ENCODE measurements around the gene POLR2J2. TPM values are rescaled to one million over a fixed set of nuclear protein-coding genes. Genes with fewer than 3 reads are reported as not detected.
"Not testable (repeated sequence)": the region's sequence is repeated elsewhere in the genome, so short reads cannot be mapped to it uniquely, and the experiment has no call there.

The POLR2J2 gene
- total and polyA plus RNA-seq, 3 donors from 2014 or later: 1.4 to 10.2 (median 7.6) TPM

GRCh38 chr7:102649924-102650323 is 21.5 kb downstream of the POLR2J2 start, which contains the start of gene SPDYE2B:
Gene SPDYE2B (plus strand): TSS chr7:102650319. CDS start chr7:102652349, 2,030 bp downstream.
- WGBS, 2 donors: no CpG with 5 or more reads among the region's 4 CpGs
- intact Hi-C loops (cut with DNase I; ENCODE audit: low total_unique reads): not testable (repeated sequence)

GRCh38 chr7:102647813-102648212 is 23.6 kb downstream of the POLR2J2 start:
- H3K4me1 ChIP-seq; H3K27me3 ChIP-seq; H3K4me3 ChIP-seq; H3K27ac ChIP-seq; intact Hi-C loops (cut with DNase I; ENCODE audit: low total_unique reads); H3K36me3 ChIP-seq (ENCODE audit: low read depth, missing control alignments); DNase-seq; H3K9me3 ChIP-seq: not testable (repeated sequence)
- WGBS, 2 donors: 98 to 99% methylated on average over 5 to 7 of the region's 7 CpGs

More at GRCh38 chr7:102649924-102650323, 21.5 kb downstream of the POLR2J2 start, which contains the start of gene SPDYE2B:
- not testable (repeated sequence) for H3K4me3 ChIP-seq; H3K27me3 ChIP-seq; H3K36me3 ChIP-seq (ENCODE audit: low read depth, missing control alignments); DNase-seq; H3K9me3 ChIP-seq; H3K4me1 ChIP-seq; H3K27ac ChIP-seq

- H3K36me3 ChIP-seq (ENCODE audit: low read depth, missing control alignments); H3K9me3 ChIP-seq; H3K4me1 ChIP-seq; DNase-seq; H3K27ac ChIP-seq; H3K4me3 ChIP-seq; H3K27me3 ChIP-seq; intact Hi-C loops (cut with DNase I; ENCODE audit: low total_unique reads): not testable (repeated sequence)
- WGBS, 2 donors: 71% methylated on average over 1 of the region's 1 CpG; no CpG with 5 or more reads in 1 of the 2 donors
Measured at GRCh38 chr7:102643404-102643803, 28.1 kb downstream of the POLR2J2 start.

GRCh38 chr7:102642691-102643090 is 28.8 kb downstream of the POLR2J2 start, which contains the start of gene UPK3BL1:
Gene UPK3BL1 (minus strand): TSS chr7:102642791. CDS start chr7:102642741, 50 bp downstream.
- intact Hi-C loops (cut with DNase I; ENCODE audit: low total_unique reads); H3K4me3 ChIP-seq: not testable (repeated sequence)
- WGBS, 2 donors: no CpG with 5 or more reads among the region's 9 CpGs

GRCh38 chr7:102638848-102639247 is 32.6 kb downstream of the POLR2J2 start:
- WGBS, 2 donors: 89% methylated on average over 5 to 7 of the region's 11 CpGs
- H3K4me3 ChIP-seq; intact Hi-C loops (cut with DNase I; ENCODE audit: low total_unique reads): not testable (repeated sequence)

More at GRCh38 chr7:102642691-102643090, 28.8 kb downstream of the POLR2J2 start, which contains the start of gene UPK3BL1:
- not testable (repeated sequence) for H3K27ac ChIP-seq; DNase-seq; H3K9me3 ChIP-seq; H3K4me1 ChIP-seq; H3K27me3 ChIP-seq; H3K36me3 ChIP-seq (ENCODE audit: low read depth, missing control alignments)

GRCh38 chr7:102636956-102637355 is 34.5 kb downstream of the POLR2J2 start:
- H3K27ac ChIP-seq; DNase-seq; H3K27me3 ChIP-seq; intact Hi-C loops (cut with DNase I; ENCODE audit: low total_unique reads); H3K36me3 ChIP-seq (ENCODE audit: low read depth, missing control alignments); H3K4me3 ChIP-seq; H3K9me3 ChIP-seq; H3K4me1 ChIP-seq: not testable (repeated sequence)
- 87 to 100% methylated on average over 3 to 8 of the region's 13 CpGs for WGBS, 2 donors

More at GRCh38 chr7:102638848-102639247, 32.6 kb downstream of the POLR2J2 start:
- not testable (repeated sequence) for H3K36me3 ChIP-seq (ENCODE audit: low read depth, missing control alignments); H3K27ac ChIP-seq; H3K27me3 ChIP-seq; DNase-seq; H3K4me1 ChIP-seq; H3K9me3 ChIP-seq

- WGBS, 2 donors: no CpG with 5 or more reads among the region's 5 CpGs
- not testable (repeated sequence) for H3K27ac ChIP-seq, H3K4me3 ChIP-seq
Measured at GRCh38 chr7:102635354-102635753, 36.1 kb downstream of the POLR2J2 start.

GRCh38 chr7:102634299-102634698 is 37.2 kb downstream of the POLR2J2 start:
- H3K27ac ChIP-seq; DNase-seq; H3K4me1 ChIP-seq; intact Hi-C loops (cut with DNase I; ENCODE audit: low total_unique reads); H3K36me3 ChIP-seq (ENCODE audit: low read depth, missing control alignments); H3K9me3 ChIP-seq; H3K27me3 ChIP-seq; H3K4me3 ChIP-seq: not testable (repeated sequence)
- WGBS, 2 donors: 86% methylated on average over 4 of the region's 6 CpGs; no CpG with 5 or more reads in 1 of the 2 donors

More at GRCh38 chr7:102635354-102635753, 36.1 kb downstream of the POLR2J2 start:
- H3K9me3 ChIP-seq; H3K4me1 ChIP-seq; intact Hi-C loops (cut with DNase I; ENCODE audit: low total_unique reads); H3K27me3 ChIP-seq; DNase-seq; H3K36me3 ChIP-seq (ENCODE audit: low read depth, missing control alignments): not testable (repeated sequence)

GRCh38 chr7:102630622-102631021 is 40.8 kb downstream of the POLR2J2 start:
- H3K27ac ChIP-seq; H3K4me3 ChIP-seq; H3K9me3 ChIP-seq; DNase-seq; H3K36me3 ChIP-seq (ENCODE audit: low read depth, missing control alignments); H3K27me3 ChIP-seq; intact Hi-C loops (cut with DNase I; ENCODE audit: low total_unique reads); H3K4me1 ChIP-seq: not testable (repeated sequence)
- 77% methylated on average over 7 of the region's 9 CpGs; no CpG with 5 or more reads in 1 of the 2 donors for WGBS, 2 donors

- intact Hi-C loops (cut with DNase I; ENCODE audit: low total_unique reads); H3K4me1 ChIP-seq; DNase-seq; H3K27ac ChIP-seq; H3K36me3 ChIP-seq (ENCODE audit: low read depth, missing control alignments); H3K4me3 ChIP-seq; H3K27me3 ChIP-seq; H3K9me3 ChIP-seq: not testable (repeated sequence)
- no CpG with 5 or more reads among the region's 8 CpGs for WGBS, 2 donors
Measured at GRCh38 chr7:102627271-102627904, 44.1 kb downstream of the POLR2J2 start.

GRCh38 chr7:102618122-102618521 is 53.3 kb downstream of the POLR2J2 start:
- DNase-seq; H3K36me3 ChIP-seq (ENCODE audit: low read depth, missing control alignments); H3K4me3 ChIP-seq; intact Hi-C loops (cut with DNase I; ENCODE audit: low total_unique reads); H3K9me3 ChIP-seq; H3K27ac ChIP-seq; H3K4me1 ChIP-seq; H3K27me3 ChIP-seq: not testable (repeated sequence)
- WGBS, 2 donors: 81% methylated on average over 3 of the region's 8 CpGs; no CpG with 5 or more reads in 1 of the 2 donors

- intact Hi-C loops (cut with DNase I; ENCODE audit: low total_unique reads); H3K36me3 ChIP-seq (ENCODE audit: low read depth, missing control alignments); H3K4me3 ChIP-seq; H3K27me3 ChIP-seq; H3K4me1 ChIP-seq; H3K9me3 ChIP-seq; H3K27ac ChIP-seq: not testable (repeated sequence)
- DNase-seq: peak; percentile 26
- WGBS, 2 donors: 1% methylated on average over 13 of the region's 62 CpGs; no CpG with 5 or more reads in 1 of the 2 donors
Measured at GRCh38 chr7:102616507-102617125, 54.8 kb downstream of the POLR2J2 start, which contains the start of gene RASA4. Gene RASA4 (minus strand): TSS chr7:102616756. CDS start chr7:102616689, 67 bp downstream.

Data from testis (tissue), 3 donors.